Ectodermal cell (in vitro differentiated cells): Measurements from ENCODE around the gene ZBTB8B.

Experiments used
- H3K27ac ChIP-seq: 2 replicates; pipeline ENCODE4 v1.7.0; 2013; ENCODE audit warnings: mild to moderate bottlenecking, low read depth, low read length; ENCODE audit not compliant: insufficient read depth, poor library complexity, severe bottlenecking
- H3K27me3 ChIP-seq: 2 replicates; pipeline ENCODE4 v1.7.0; 2013; ENCODE audit warnings: mild to moderate bottlenecking, low read length; ENCODE audit not compliant: insufficient read depth, control insufficient read depth, poor library complexity, severe bottlenecking
- H3K36me3 ChIP-seq: one replicate; pipeline ENCODE4 v1.7.0; 2013; ENCODE audit warnings: low read length; ENCODE audit not compliant: control insufficient read depth, insufficient read depth
- H3K4me1 ChIP-seq: one replicate; pipeline ENCODE4 v1.7.0; 2013; ENCODE audit warnings: low read length; ENCODE audit not compliant: control insufficient read depth, insufficient read depth
- H3K4me3 ChIP-seq: 2 replicates; pipeline ENCODE4 v1.7.0; 2013; ENCODE audit warnings: low read depth, low read length, control low read depth; ENCODE audit not compliant: insufficient read depth
- H3K9me3 ChIP-seq: 2 replicates; pipeline ENCODE4 v1.7.0; 2013; ENCODE audit warnings: mild to moderate bottlenecking, low read length, moderate library complexity; ENCODE audit not compliant: control insufficient read depth
- WGBS, 2 experiments: methylation state at CpG; one replicate each; pipeline ENCODE4 v1.1.7; 2013; ENCODE audit warnings: missing lambda C conversion rate in 2 of 2; 5-methylcytosine and 5-hydroxymethylcytosine counted together

Gene ZBTB8B

DNA sequence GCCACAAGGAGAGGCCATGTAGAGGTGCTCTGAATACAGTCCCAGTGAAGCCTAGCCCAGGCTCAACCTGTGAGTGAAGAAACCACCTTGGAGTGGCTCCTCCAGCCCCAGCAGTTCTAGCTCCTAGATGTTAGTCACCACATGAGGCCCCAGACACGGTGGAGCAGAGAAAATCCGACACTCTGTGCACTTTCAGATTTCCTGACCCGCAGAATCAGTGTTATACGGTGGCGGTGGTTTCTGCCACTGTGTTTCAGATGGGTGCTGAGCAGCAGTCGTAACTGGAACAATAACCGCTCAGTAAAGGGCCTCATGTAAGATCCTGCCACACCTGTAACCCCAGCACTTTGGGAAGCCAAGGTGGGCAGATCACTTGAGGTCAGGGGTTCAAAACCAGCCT, 38.3 kb downstream of the ZBTB8B start:
- no peaks in the 10 kb centered on the region for H3K36me3 ChIP-seq
- no peaks in the 10 kb centered on the region for H3K9me3 ChIP-seq
- no peaks in the 10 kb centered on the region for H3K4me1 ChIP-seq
- H3K27ac ChIP-seq, result no peak overlapping the region
- no peak overlapping the region for H3K4me3 ChIP-seq
- no peaks in the 10 kb centered on the region for H3K27me3 ChIP-seq
- 94 to 95% methylated on average over 7 of the region's 7 CpGs for WGBS, 2 experiments

DNA sequence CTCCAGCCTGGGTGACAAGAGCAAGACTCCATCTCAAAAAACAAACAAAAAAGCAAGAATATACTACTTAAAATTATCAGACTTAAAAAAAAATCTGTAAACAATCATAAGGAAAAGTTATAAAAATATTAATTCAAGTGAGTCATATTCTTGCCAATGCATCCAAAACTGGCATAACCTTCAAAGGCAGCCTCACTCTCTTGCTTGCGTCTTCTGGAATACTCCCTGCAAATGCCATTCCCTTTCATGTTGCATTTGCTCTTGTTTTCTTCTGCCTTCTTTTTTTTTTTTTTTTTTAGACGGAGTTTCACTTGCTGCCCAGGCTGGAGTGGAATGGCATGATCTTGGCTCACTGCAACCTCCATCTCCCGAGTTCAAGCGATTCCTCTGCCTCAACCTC, 42.1 kb downstream of the ZBTB8B start:
- no peak overlapping the region for H3K4me3 ChIP-seq
- H3K4me1 ChIP-seq, result no peaks in the 10 kb centered on the region
- H3K27ac ChIP-seq, result no peak overlapping the region
- WGBS, 2 experiments, result 88 to 92% methylated on average over 4 of the region's 4 CpGs
- H3K36me3 ChIP-seq, result no peaks in the 10 kb centered on the region
- no peaks in the 10 kb centered on the region for H3K9me3 ChIP-seq
- H3K27me3 ChIP-seq, result no peaks in the 10 kb centered on the region

DNA sequence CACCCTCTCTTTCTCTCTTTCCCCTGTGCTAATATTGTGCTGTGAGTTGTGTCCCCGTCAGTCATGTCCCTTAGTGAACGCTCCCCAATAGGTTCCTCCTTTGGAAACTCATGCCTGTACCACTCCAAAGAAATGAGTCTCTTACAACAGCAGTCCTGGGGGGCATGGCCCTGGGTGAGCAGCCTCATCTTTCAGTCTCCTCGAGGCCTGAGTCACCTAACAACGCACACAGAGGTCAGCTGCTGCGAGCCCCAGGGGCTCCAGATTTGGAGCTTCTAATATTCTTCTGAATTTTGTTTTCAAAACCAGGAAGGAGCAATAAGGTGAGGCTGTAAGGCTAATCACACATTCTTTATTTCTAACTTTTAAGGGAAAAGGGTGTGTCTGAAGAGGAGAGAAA, 43.9 kb downstream of the ZBTB8B start:
- H3K36me3 ChIP-seq, result no peaks in the 10 kb centered on the region
- no peak overlapping the region for H3K27ac ChIP-seq
- no peak overlapping the region for H3K4me3 ChIP-seq
- H3K9me3 ChIP-seq, result no peaks in the 10 kb centered on the region
- H3K27me3 ChIP-seq, result no peaks in the 10 kb centered on the region
- H3K4me1 ChIP-seq, result no peaks in the 10 kb centered on the region
- 88 to 92% methylated on average over 5 of the region's 5 CpGs for WGBS, 2 experiments

DNA sequence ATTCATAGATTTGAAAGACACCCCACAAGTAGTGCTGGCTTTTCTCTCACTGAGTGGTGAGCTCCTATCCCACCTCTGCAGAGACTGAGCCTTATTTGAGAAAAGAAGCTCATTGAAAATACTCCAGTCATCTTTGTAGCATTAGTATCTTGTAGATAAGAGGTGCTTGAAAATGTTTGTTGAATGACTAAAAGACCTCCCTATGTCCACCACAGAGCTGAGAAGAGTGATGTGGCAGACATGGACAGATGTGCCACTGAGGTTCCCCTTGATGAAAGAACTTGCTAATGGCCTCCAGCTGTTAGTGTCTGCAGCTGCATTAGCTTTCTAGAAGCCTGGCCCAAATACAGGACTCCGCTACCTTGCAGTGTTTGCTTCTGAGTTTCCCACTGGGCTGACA, 45.1 kb downstream of the ZBTB8B start:
- Histone ChIP-seq H3K27me3 (no peaks in the 10 kb centered on the region), H3K4me1 (no peaks in the 10 kb centered on the region), H3K36me3 (no peaks in the 10 kb centered on the region), H3K4me3 (no peak overlapping the region), H3K27ac (no peak overlapping the region), H3K9me3 (no peaks in the 10 kb centered on the region)
- 94% methylated on average over 1 of the region's 1 CpG for WGBS, 2 experiments
